GM12872 (cell line): ENCODE measurements around the gene STXBP1.

Source experiments
- TF ChIP-seq, protein P1 (sequence below): IDR thresholded peaks from 3 replicates; pipeline ENCODE4 v1.5.1; 2011; ENCODE audit warnings: low read depth, mild to moderate bottlenecking, low read length, moderate library complexity; ENCODE audit not compliant: insufficient read depth

STXBP1 gene

DNA sequence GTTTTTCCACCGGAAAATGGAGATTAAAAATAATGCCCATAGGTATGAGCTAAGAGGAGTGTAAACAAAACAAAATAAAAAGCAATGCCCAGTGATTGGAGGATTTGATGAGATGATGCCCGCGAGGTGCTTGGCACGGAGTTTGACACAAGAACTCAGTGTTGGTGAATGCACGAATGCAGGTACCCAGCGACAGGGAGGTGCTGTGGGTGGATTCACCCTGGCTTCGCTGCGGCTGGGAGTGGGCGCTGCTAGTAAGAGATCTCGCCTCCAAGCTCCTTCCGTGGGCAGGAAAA is 526 bp upstream of the STXBP1 start:
- TF ChIP-seq, protein P1, sequence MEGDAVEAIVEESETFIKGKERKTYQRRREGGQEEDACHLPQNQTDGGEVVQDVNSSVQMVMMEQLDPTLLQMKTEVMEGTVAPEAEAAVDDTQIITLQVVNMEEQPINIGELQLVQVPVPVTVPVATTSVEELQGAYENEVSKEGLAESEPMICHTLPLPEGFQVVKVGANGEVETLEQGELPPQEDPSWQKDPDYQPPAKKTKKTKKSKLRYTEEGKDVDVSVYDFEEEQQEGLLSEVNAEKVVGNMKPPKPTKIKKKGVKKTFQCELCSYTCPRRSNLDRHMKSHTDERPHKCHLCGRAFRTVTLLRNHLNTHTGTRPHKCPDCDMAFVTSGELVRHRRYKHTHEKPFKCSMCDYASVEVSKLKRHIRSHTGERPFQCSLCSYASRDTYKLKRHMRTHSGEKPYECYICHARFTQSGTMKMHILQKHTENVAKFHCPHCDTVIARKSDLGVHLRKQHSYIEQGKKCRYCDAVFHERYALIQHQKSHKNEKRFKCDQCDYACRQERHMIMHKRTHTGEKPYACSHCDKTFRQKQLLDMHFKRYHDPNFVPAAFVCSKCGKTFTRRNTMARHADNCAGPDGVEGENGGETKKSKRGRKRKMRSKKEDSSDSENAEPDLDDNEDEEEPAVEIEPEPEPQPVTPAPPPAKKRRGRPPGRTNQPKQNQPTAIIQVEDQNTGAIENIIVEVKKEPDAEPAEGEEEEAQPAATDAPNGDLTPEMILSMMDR: no peak

DNA sequence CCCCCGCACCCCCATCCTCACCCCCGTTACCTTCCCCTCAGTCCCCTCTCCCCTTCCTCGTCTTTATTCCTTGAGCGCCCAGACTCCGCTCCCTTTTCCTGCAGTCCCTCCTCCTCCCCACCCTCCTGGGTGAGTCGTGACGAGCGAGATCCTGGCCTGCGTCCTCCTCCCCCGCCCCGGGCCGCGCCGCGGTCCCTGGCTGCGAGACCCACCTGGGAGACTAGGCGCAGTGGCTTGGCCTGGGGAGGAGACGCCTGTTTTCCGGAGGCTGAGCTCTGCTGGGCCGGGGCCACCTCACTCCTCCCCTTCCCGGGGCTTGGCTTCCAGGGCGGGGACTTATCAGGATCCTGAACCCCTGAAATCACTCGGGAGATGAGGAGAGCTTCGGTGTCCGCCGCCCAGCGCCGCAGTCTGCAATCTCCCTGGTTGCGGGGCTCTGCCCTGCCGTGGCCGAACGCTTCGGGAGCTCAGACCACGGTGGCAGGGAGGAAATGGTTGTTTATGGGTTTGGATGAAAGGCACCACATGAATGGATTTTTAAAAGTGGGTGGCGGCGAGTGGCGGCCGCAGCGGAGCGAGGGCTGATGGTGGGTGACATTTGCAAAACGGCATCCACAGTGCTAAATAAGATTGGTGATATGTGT is 984 bp downstream of the STXBP1 start:
- TF ChIP-seq, protein P1: no peak

DNA sequence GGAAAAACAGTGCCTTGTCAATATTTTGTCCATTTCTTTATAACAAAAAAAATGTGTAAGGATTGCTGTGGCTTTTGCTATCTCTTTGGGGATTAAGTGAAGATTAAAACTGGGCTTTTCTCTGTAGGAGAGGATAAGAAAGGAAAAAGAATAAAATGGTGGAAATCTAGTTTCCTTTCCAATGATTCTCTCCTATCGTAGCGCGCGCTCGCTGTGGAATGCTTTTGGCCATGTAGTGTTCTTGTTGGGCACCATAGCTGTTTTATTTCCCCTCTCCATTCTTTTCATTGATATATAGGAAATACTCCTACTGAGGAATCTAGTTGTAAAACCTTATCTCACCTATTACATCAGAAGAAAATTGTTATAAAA is 1.5 kb downstream of the STXBP1 start:
- TF ChIP-seq, protein P1: no peak

DNA sequence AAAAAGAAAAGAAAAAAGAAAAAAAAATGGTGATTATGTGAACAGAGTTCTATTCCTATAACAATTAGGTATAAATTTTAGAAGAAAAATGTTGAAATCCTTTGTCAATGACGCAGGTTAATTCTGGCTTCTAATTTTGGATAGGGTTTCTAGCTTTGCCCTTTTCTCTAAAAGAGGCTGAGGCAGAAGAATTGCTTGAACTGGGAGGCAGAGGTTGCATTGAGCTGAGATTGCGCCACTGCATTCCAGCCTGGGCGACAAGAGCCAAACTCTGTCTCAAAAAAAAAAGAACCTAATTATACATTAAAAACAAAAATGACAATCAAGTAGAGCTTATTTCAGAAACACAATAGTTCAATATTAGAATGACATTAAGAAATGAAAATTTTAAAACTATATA is 2.9 kb downstream of the STXBP1 start:
- TF ChIP-seq, protein P1: no peak

DNA sequence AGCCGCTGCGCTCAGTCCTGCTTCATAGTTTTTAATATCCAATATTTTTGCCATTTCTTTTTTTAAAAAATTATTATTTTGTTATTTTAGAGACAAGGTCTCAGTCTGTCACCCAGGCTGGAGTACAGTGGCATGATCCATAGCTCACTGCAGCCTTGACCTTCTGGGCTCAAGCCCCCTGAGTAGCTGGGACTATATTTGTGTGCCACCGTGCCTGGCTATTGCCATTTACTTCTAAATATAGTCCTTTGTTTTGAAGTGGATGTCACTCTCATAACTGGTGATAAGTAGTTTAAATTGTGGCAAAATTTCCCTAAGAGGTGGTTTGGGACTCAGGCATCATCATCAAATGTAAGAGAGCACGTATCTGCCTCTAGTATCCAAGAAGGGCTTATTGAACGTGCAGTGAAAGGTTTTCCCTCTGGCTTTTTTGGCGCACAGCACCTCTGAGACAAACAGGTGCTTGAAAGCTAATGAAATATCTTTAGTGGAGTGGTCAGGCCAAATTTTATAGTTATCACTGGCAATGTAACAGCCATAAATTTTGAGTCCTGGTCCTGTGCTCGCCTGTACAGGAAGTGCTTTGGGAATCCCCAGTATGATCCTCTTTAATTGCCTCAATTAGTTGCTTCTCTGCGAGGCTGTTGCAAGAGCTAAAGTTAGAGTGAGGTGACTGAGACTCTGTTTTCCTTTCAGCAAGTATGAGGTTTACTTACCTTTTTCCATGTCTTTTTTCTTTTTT is 14.8 kb downstream of the STXBP1 start:
- TF ChIP-seq, protein P1: no peak

DNA sequence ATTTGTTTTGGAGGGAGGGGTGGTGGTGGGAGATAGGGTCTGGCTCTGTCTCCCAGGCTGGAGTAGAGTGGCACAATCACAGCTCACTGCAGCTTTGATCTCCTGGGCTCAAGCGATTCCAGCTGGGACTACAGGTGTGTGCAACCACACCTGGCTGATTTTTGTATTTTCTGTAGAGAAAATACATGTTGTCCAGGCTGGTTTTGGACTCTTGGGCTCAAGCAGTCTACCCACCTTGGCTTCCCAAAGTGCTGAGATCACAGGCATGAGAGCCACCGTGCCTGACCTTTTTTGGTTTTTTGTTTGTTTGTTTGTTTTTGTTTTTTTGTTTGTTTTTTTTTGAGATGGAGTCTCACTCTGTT is 15.4 kb downstream of the STXBP1 start:
- TF ChIP-seq, protein P1: no peak

DNA sequence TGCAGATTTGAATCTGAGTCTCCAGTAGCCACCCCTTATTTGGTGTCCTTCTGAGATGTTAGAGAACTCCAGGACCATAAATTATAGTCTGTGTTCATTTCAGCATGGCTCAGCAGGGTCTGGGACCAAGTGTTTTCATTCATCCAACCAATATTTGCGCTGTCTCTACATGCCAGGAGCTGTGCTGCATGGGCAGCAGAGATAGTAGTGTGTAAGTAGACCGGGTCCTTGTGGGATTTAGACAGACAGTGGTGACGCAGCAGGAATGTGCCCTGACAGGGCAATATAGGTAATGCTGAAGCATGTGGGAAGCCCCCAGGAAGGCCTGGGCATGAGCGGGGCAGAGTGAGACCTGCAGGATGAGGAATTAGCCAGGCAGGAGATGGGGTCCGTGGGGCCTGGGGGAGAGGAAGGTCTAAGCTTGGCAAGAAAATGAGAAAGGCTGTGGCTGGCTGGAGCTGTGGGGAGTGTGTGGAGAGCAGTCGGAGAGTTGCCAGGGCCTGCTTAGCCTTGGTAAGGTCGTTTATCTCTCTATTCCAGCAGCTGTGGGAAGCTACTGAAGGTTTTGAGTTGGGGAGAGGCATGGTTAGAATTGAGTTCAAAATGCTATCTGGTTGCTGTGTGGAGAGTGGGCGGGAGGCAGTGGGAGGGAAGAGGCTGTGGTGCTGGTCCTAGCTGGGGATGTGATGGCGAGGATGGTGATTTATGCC is 16.8 kb downstream of the STXBP1 start:
- TF ChIP-seq, protein P1: no peak
